ENCODE results near the gene C11orf97. TPM values are rescaled to one million over a fixed set of nuclear protein-coding genes. Genes with fewer than 3 reads are reported as not detected.

The C11orf97 gene
- total and polyA plus RNA-seq, 2 donors (not counting 1 experiment from before 2014, with no cell fraction given) = not detected

DNA sequence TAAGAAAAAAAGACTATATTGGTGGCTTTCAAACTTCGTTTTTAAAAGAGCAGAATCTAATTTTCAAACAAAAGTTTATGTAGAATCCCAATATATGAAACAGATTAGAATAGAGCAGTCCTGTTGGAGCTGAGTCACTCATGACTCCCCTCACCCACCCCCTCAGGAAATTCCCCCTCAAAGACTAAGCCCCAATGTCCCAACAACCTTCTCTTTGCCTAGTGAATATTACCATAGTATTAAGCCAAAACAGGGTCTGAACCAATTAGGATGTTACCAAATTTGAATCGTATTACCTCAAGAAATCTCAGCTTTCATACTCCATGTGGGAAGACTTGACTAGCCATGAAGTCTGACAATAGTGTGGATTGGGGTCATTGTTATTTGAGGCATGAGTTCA lies 47.1 kb downstream of the C11orf97 start:
- Histone ChIP-seq H3K4me1 (ENCODE audit: control insufficient read depth in 2 of 2, insufficient read depth in 2 of 2, low read length in 2 of 2) (peaks cover 0 to 5% of the 10 kb centered on the region in 2 donors), H2AFZ (ENCODE audit: insufficient read depth, low read depth, low read length, poor library complexity, severe bottlenecking) (no peak overlapping the region), H3K36me3 (replicated peaks in 1 of 2; ENCODE audit: control extremely low read depth in 1 of 2, control insufficient read depth in 1 of 2, extremely low read depth in 1 of 2, insufficient read depth in 2 of 2, low read length in 1 of 2) (no peaks in the 10 kb centered on the region), H3K27me3 (replicated peaks in 1 of 4; ENCODE audit: control extremely low read depth in 1 of 4, control insufficient read depth in 3 of 4, insufficient read depth in 4 of 4, low read length in 3 of 4) (no peaks in the 10 kb centered on the region), H3K9me3 (ENCODE audit: control extremely low read depth in 1 of 3, control insufficient read depth in 2 of 3, insufficient read depth in 1 of 3, low read length in 2 of 3) (no peaks in the 10 kb centered on the region), H3K9ac (ENCODE audit: low read length) (no peak overlapping the region), H3K4me3 (ENCODE audit: control extremely low read depth in 1 of 5, extremely low read depth in 1 of 5, insufficient read depth in 1 of 5, low read depth in 2 of 5, low read length in 4 of 5) (no peak overlapping the region), H3K79me2 (ENCODE audit: control insufficient read depth, insufficient read depth, low read length) (no peaks in the 10 kb centered on the region), H3K27ac (ENCODE audit: low read length in 2 of 2) (no peak overlapping the region), H4K20me1 (ENCODE audit: control insufficient read depth, insufficient read depth, low read length, poor library complexity, severe bottlenecking) (no peaks in the 10 kb centered on the region), H3K4me2 (replicated peaks; ENCODE audit: low read depth, low read length, poor library complexity, severe bottlenecking) (no peak overlapping the region)
- CTCF ChIA-PET = no interaction called here
- TF ChIP-seq, protein P1, sequence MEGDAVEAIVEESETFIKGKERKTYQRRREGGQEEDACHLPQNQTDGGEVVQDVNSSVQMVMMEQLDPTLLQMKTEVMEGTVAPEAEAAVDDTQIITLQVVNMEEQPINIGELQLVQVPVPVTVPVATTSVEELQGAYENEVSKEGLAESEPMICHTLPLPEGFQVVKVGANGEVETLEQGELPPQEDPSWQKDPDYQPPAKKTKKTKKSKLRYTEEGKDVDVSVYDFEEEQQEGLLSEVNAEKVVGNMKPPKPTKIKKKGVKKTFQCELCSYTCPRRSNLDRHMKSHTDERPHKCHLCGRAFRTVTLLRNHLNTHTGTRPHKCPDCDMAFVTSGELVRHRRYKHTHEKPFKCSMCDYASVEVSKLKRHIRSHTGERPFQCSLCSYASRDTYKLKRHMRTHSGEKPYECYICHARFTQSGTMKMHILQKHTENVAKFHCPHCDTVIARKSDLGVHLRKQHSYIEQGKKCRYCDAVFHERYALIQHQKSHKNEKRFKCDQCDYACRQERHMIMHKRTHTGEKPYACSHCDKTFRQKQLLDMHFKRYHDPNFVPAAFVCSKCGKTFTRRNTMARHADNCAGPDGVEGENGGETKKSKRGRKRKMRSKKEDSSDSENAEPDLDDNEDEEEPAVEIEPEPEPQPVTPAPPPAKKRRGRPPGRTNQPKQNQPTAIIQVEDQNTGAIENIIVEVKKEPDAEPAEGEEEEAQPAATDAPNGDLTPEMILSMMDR (IDR thresholded peaks at IDR 0.05) = no peak
- TF ChIP-seq EZH2 (IDR thresholded peaks at IDR 0.05; ENCODE audit: borderline replicate concordance, insufficient read depth, low read depth, low read length, poor library complexity, severe bottlenecking) = no peak
- no CpG with 5 or more reads among the region's 2 CpGs for WGBS (ENCODE audit: insufficient coverage)
- H3K27me3 Mint-ChIP-seq = peaks cover 3% of the 10 kb centered on the region
- H3K27ac Mint-ChIP-seq = no peak overlapping the region
- H3K4me1 Mint-ChIP-seq = peaks cover 3% of the 10 kb centered on the region
- intact Hi-C loops (cut with micrococcal nuclease) = no loop called here
- H3K4me3 Mint-ChIP-seq = no peak overlapping the region
- POLR2A ChIA-PET = no interaction called here
- ATAC-seq (ENCODE audit: low read depth) (no peak), DNase-seq (no peak)
- H3K9me3 Mint-ChIP-seq (ENCODE audit: insufficient read depth) = no peaks in the 10 kb centered on the region

GRCh38 chr11:94560834-94561233 lies 48.6 kb downstream of the C11orf97 start:
- H3K4me3 ChIP-seq (ENCODE audit: control extremely low read depth in 1 of 5, extremely low read depth in 1 of 5, insufficient read depth in 1 of 5, low read depth in 2 of 5, low read length in 4 of 5) = no peak overlapping the region
- intact Hi-C loops (cut with micrococcal nuclease) = no loop called here
- Mint-ChIP-seq H3K9me3 (ENCODE audit: insufficient read depth) (no peaks in the 10 kb centered on the region), H3K4me3 (no peak overlapping the region), H3K27me3 (peaks cover 3% of the 10 kb centered on the region), H3K27ac (no peak overlapping the region), H3K4me1 (peaks cover 3% of the 10 kb centered on the region)
- no peak for DNase-seq
- H3K4me1 ChIP-seq (ENCODE audit: control insufficient read depth in 2 of 2, insufficient read depth in 2 of 2, low read length in 2 of 2) = peaks cover 0 to 5% of the 10 kb centered on the region in 2 donors
- H3K4me2 ChIP-seq (replicated peaks; ENCODE audit: low read depth, low read length, poor library complexity, severe bottlenecking) = no peak overlapping the region
- TF ChIP-seq EZH2 (IDR thresholded peaks at IDR 0.05; ENCODE audit: borderline replicate concordance, insufficient read depth, low read depth, low read length, poor library complexity, severe bottlenecking) = no peak
- TF ChIP-seq, protein P1 (IDR thresholded peaks at IDR 0.05) = no peak
- no peak for ATAC-seq (ENCODE audit: low read depth)
- no peak overlapping the region for H2AFZ ChIP-seq (ENCODE audit: insufficient read depth, low read depth, low read length, poor library complexity, severe bottlenecking)
- WGBS (ENCODE audit: insufficient coverage) = no CpG with 5 or more reads among the region's 3 CpGs
- POLR2A ChIA-PET = no interaction called here
- no peak overlapping the region for H3K27ac ChIP-seq (ENCODE audit: low read length in 2 of 2)
- no peaks in the 10 kb centered on the region for H4K20me1 ChIP-seq (ENCODE audit: control insufficient read depth, insufficient read depth, low read length, poor library complexity, severe bottlenecking)
- H3K36me3 ChIP-seq (replicated peaks in 1 of 2; ENCODE audit: control extremely low read depth in 1 of 2, control insufficient read depth in 1 of 2, extremely low read depth in 1 of 2, insufficient read depth in 2 of 2, low read length in 1 of 2) = no peaks in the 10 kb centered on the region
- no peak overlapping the region for H3K9ac ChIP-seq (ENCODE audit: low read length)
- CTCF ChIA-PET = no interaction called here
- no peaks in the 10 kb centered on the region for H3K79me2 ChIP-seq (ENCODE audit: control insufficient read depth, insufficient read depth, low read length)
- H3K27me3 ChIP-seq (replicated peaks in 1 of 4; ENCODE audit: control extremely low read depth in 1 of 4, control insufficient read depth in 3 of 4, insufficient read depth in 4 of 4, low read length in 3 of 4) = no peaks in the 10 kb centered on the region
- no peaks in the 10 kb centered on the region for H3K9me3 ChIP-seq (ENCODE audit: control extremely low read depth in 1 of 3, control insufficient read depth in 2 of 3, insufficient read depth in 1 of 3, low read length in 2 of 3)
